SK-N-SH (cell line): ENCODE data around the gene CDK6. TPM values are rescaled to one million over a fixed set of nuclear protein-coding genes. Genes with fewer than 3 reads are reported as not detected.

Experiments used
- CTCF ChIA-PET: fragments of 300-600, 350-600 bp; formaldehyde crosslinking; extraction: SDS; loops from one replicate; lab custom pipeline; 2021; lab: Yijun Ruan, JAX
- POLR2A ChIA-PET: fragments of 350-600 bp; sonication (Branson Sonifier 250); formaldehyde crosslinking; extraction: SDS; loops from one replicate; lab custom pipeline; 2020; ENCODE audit warnings: antibody characterized with exemption, inconsistent platforms; lab: Yijun Ruan, JAX
- DNase-seq: peaks from one replicate; pipeline ENCODE4 v3.0.0; 2012
- H2AFZ ChIP-seq: fragments of 200-600 bp; sonication (generic); 2 replicates; pipeline ENCODE4 v1.8.1; 2016; ENCODE audit warnings: antibody characterized with exemption, mild to moderate bottlenecking, low read depth
- H3F3A ChIP-seq: fragments of 200-600 bp; sonication (generic); replicated peaks from 2 replicates; pipeline ENCODE3; 2016; ENCODE audit warnings: antibody characterized with exemption, mild to moderate bottlenecking; ENCODE audit not compliant: insufficient read depth
- H3K27ac ChIP-seq, 2 experiments: fragments of 200-500 bp in 1 of 2; fragments of 200-600 bp in 1 of 2; sonication (Bioruptor generic) in 1 of 2; sonication (generic), shearing (Covaris generic) in 1 of 2; 2 replicates each; pipeline versions ENCODE4 v1.5.1 to v1.6.1; 2014 to 2016; ENCODE audit warnings: low read depth in 2 of 2, inconsistent platforms in 1 of 2, low read length in 1 of 2, mild to moderate bottlenecking in 1 of 2, mixed read lengths in 1 of 2
- H3K27me3 ChIP-seq: fragments of 200-600 bp; sonication (generic), shearing (Covaris generic); 2 replicates; pipeline ENCODE4 v1.6.1; 2016; ENCODE audit warnings: mixed run types; ENCODE audit not compliant: insufficient read depth
- H3K36me3 ChIP-seq, 2 experiments: fragments of 200-500 bp in 1 of 2; fragments of 200-600 bp in 1 of 2; sonication (Bioruptor generic) in 1 of 2; sonication (generic) in 1 of 2; replicated peaks in 1 of 2; 2 replicates each; pipeline versions ENCODE3 to v1.5.1; 2014 to 2016; ENCODE audit warnings: low read length in 1 of 2, mild to moderate bottlenecking in 1 of 2; ENCODE audit not compliant: insufficient read depth in 2 of 2, control insufficient read depth in 1 of 2
- H3K4me1 ChIP-seq, 2 experiments: fragments of 200-500 bp in 1 of 2; fragments of 200-600 bp in 1 of 2; sonication (Bioruptor generic) in 1 of 2; sonication (generic), shearing (Covaris generic) in 1 of 2; 2 replicates each; pipeline versions ENCODE4 v1.5.1 to v1.6.1; 2014 to 2016; ENCODE audit warnings: low read depth in 1 of 2, low read length in 1 of 2, mixed run types in 1 of 2; ENCODE audit not compliant: insufficient read depth in 2 of 2, control insufficient read depth in 1 of 2
- H3K4me2 ChIP-seq: fragments of 200-600 bp; sonication (generic), shearing (Covaris generic); 2 replicates; pipeline ENCODE4 v1.6.1; 2017; ENCODE audit warnings: mixed run types
- H3K4me3 ChIP-seq, 2 experiments: fragments of 200-500 bp in 1 of 2; fragments of 200-600 bp in 1 of 2; sonication (Bioruptor generic) in 1 of 2; sonication (generic), shearing (Covaris generic) in 1 of 2; 2 replicates each; pipeline versions ENCODE4 v1.5.1 to v1.8.1; 2014 to 2016; ENCODE audit warnings: low read depth in 2 of 2, inconsistent platforms in 1 of 2, low read length in 1 of 2, mild to moderate bottlenecking in 1 of 2, mixed read lengths in 1 of 2, moderate library complexity in 1 of 2
- H3K79me2 ChIP-seq: fragments of 200-600 bp; sonication (generic); 2 replicates; pipeline ENCODE4 v1.8.1; 2017; ENCODE audit warnings: mild to moderate bottlenecking; ENCODE audit not compliant: insufficient read depth
- H3K9ac ChIP-seq: fragments of 200-600 bp; sonication (generic); 2 replicates; pipeline ENCODE4 v1.6.1; 2017; ENCODE audit warnings: mixed run types
- H3K9me2 ChIP-seq: fragments of 200-600 bp; sonication (generic); 2 replicates; pipeline ENCODE4 v1.6.1; 2017; ENCODE audit warnings: mixed run types
- H3K9me3 ChIP-seq: fragments of 200-600 bp; sonication (generic); 2 replicates; pipeline ENCODE4 v1.6.1; 2017; ENCODE audit warnings: mixed run types, mild to moderate bottlenecking, moderate library complexity
- H4K20me1 ChIP-seq: fragments of 200-600 bp; sonication (generic); 2 replicates; pipeline ENCODE4 v1.6.1; 2017; ENCODE audit warnings: mild to moderate bottlenecking, mixed run types; ENCODE audit not compliant: insufficient read depth
- EZH2phosphoT487 ChIP-seq: fragments of 200-600 bp; sonication (generic); IDR thresholded peaks from 2 replicates; pipeline ENCODE4 v1.6.1; 2017; ENCODE audit warnings: low read depth, mixed run types, mild to moderate bottlenecking, antibody characterized with exemption, moderate library complexity, borderline replicate concordance
- FOSL2 ChIP-seq: IDR thresholded peaks from 2 replicates; pipeline ENCODE4 v1.4.0; 2012; ENCODE audit warnings: low read depth, mild to moderate bottlenecking, moderate library complexity, borderline replicate concordance
- FOXJ3 ChIP-seq: sonication (generic); formaldehyde crosslinking; IDR thresholded peaks from 2 replicates; pipeline ENCODE4 v1.5.1; 2020; ENCODE audit warnings: mild to moderate bottlenecking, missing genetic modification reagents
- GABPA ChIP-seq: IDR thresholded peaks from 2 replicates; pipeline ENCODE4 v1.4.0; 2012; ENCODE audit warnings: low read depth, mild to moderate bottlenecking
- JUND ChIP-seq: IDR thresholded peaks from 2 replicates; pipeline ENCODE4 v1.4.0; 2012
- MEF2A ChIP-seq: IDR thresholded peaks from 2 replicates; pipeline ENCODE4 v1.4.0; 2012; ENCODE audit warnings: low read depth, borderline replicate concordance
- MXI1 ChIP-seq: IDR thresholded peaks from 2 replicates; pipeline ENCODE4 v1.6.1; 2012; ENCODE audit warnings: mild to moderate bottlenecking, low read depth, low read length, improper control_type of control experiment
- NFIC ChIP-seq: IDR thresholded peaks from 2 replicates; pipeline ENCODE4 v1.4.0; 2012; ENCODE audit warnings: borderline replicate concordance
- NRF1 ChIP-seq: IDR thresholded peaks from 2 replicates; pipeline ENCODE4 v1.6.1; 2012; ENCODE audit warnings: low read depth, mild to moderate bottlenecking, low read length
- PBX3 ChIP-seq: IDR thresholded peaks from 2 replicates; pipeline ENCODE4; 2012
- RAD21 ChIP-seq: IDR thresholded peaks from 2 replicates; pipeline ENCODE4 v1.6.1; 2012; ENCODE audit warnings: mild to moderate bottlenecking, low read length
- RFX5 ChIP-seq: IDR thresholded peaks from 2 replicates; pipeline ENCODE4 v1.6.1; 2012; ENCODE audit warnings: mild to moderate bottlenecking, improper control_type of control experiment, low read length
- SMC3 ChIP-seq: IDR thresholded peaks from 2 replicates; pipeline ENCODE4 v1.6.1; 2012; ENCODE audit warnings: low read depth, low read length, improper control_type of control experiment
- TAF1 ChIP-seq: IDR thresholded peaks from 2 replicates; pipeline ENCODE4 v1.6.1; 2012; ENCODE audit warnings: low read depth, mild to moderate bottlenecking, low read length, moderate library complexity, borderline replicate concordance
- WGBS: methylation state at CpG from one replicate; pipeline ENCODE4 v1.1.6; 2017; ENCODE audit warnings: low lambda C conversion rate; 5-methylcytosine and 5-hydroxymethylcytosine counted together
- polyA plus RNA-seq, 3 experiments: library from polyadenylated mRNA; depleted of rRNA; stranded (reverse); fragments of >200 nt; gene quantifications; 2 replicates each; pipeline ENCODE4 v1.2.3, GENCODE V29; 2012

Gene CDK6
- polyA plus RNA-seq, 1 of the 3 experiments (the other 2 are of a cell fraction): 30.3 TPM

GRCh38 chr7:92849322-92849721, 12.9 kb upstream of the CDK6 start (continued):
- TF ChIP-seq PBX3 (no peak), GABPA (no peak)
- TF ChIP-seq, all 33 proteins: peak for 0

DNA sequence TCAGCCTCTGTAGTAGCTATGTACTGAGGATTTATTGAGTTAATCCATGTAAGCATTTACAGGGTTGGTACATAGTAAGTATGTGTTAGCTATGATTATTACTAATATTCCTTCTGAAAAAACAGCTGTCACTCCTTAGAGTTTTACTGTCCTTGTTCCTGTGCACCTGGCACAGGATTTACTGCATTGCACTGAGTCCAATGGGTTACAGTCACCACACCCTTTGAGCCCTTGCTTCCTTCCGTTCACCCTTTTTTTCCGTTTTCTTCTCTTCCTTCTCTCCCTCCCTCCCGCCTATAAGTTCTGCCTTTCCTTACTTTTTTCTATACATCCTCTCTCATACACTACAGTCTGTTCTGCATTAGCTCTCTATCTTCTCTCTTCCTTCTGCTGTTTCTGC, 12.5 kb upstream of the CDK6 start:
- no peaks in the 10 kb centered on the region for H3K79me2 ChIP-seq
- POLR2A ChIA-PET: no interaction called here
- 90% methylated on average over 3 of the region's 3 CpGs for WGBS
- no peak overlapping the region for H3K9ac ChIP-seq
- H3F3A ChIP-seq: no peaks in the 10 kb centered on the region
- no peak overlapping the region for H3K4me3 ChIP-seq
- no peaks in the 10 kb centered on the region for H4K20me1 ChIP-seq
- DNase-seq: no peak
- no peaks in the 10 kb centered on the region for H3K36me3 ChIP-seq
- H3K9me2 ChIP-seq: no peaks in the 10 kb centered on the region
- H3K27ac ChIP-seq: no peak overlapping the region
- no peak overlapping the region for H3K4me2 ChIP-seq
- H3K27me3 ChIP-seq: no peaks in the 10 kb centered on the region
- CTCF ChIA-PET: interaction anchor here (0.7 to 2.1 kb wide), 3 partner anchors 11 to 16 kb away, joined by 3 to 8 read pairs (median 3); no protein-coding TSS in a partner anchor
- H3K4me1 ChIP-seq: no peaks in the 10 kb centered on the region; a peak in 1 of 4 replicates
- H3K9me3 ChIP-seq: no peaks in the 10 kb centered on the region
- TF ChIP-seq MXI1 (no peak), MEF2A (no peak), SMC3 (no peak), RAD21 (no peak), FOXJ3 (no peak), NRF1 (no peak), NFIC (no peak), RFX5 (no peak), EZH2phosphoT487 (no peak)
- H2AFZ ChIP-seq: no peak overlapping the region

GRCh38 chr7:92848441-92848840, 12.1 kb upstream of the CDK6 start:
- H3K4me1 ChIP-seq: no peaks in the 10 kb centered on the region; a peak in 1 of 4 replicates
- H3K27ac ChIP-seq: no peak overlapping the region
- 46% methylated on average over 2 of the region's 2 CpGs for WGBS
- H3K4me2 ChIP-seq: no peak overlapping the region
- no peak overlapping the region for H2AFZ ChIP-seq
- H3K79me2 ChIP-seq: no peaks in the 10 kb centered on the region
- no peaks in the 10 kb centered on the region for H4K20me1 ChIP-seq
- no peak overlapping the region for H3K9ac ChIP-seq
- ChIA-PET CTCF (interaction anchor here (0.7 to 2.1 kb wide), 3 partner anchors 10 to 17 kb away, joined by 3 to 8 read pairs (median 3); no protein-coding TSS in a partner anchor), POLR2A (no interaction called here)
- TF ChIP-seq FOSL2 (no peak), JUND (no peak), TAF1 (no peak)
- H3K36me3 ChIP-seq: no peaks in the 10 kb centered on the region
- no peaks in the 10 kb centered on the region for H3K9me2 ChIP-seq
- no peak overlapping the region for H3K4me3 ChIP-seq
- no peaks in the 10 kb centered on the region for H3K27me3 ChIP-seq
- no peaks in the 10 kb centered on the region for H3K9me3 ChIP-seq
- no peaks in the 10 kb centered on the region for H3F3A ChIP-seq
- DNase-seq: no peak
